SK-N-SH (cell line): ENCODE data around the gene PHLDA3. TPM values are rescaled to one million over a fixed set of nuclear protein-coding genes. Genes with fewer than 3 reads are reported as not detected.

Experiments used
- CTCF ChIA-PET: fragments of 300-600, 350-600 bp; formaldehyde crosslinking; extraction: SDS; loops from one replicate; lab custom pipeline; 2021; lab: Yijun Ruan, JAX
- POLR2A ChIA-PET: fragments of 350-600 bp; sonication (Branson Sonifier 250); formaldehyde crosslinking; extraction: SDS; loops from one replicate; lab custom pipeline; 2020; ENCODE audit warnings: antibody characterized with exemption, inconsistent platforms; lab: Yijun Ruan, JAX
- DNase-seq: peaks from one replicate; pipeline ENCODE4 v3.0.0; 2012
- H2AFZ ChIP-seq: fragments of 200-600 bp; sonication (generic); 2 replicates; pipeline ENCODE4 v1.8.1; 2016; ENCODE audit warnings: antibody characterized with exemption, mild to moderate bottlenecking, low read depth
- H3F3A ChIP-seq: fragments of 200-600 bp; sonication (generic); replicated peaks from 2 replicates; pipeline ENCODE3; 2016; ENCODE audit warnings: antibody characterized with exemption, mild to moderate bottlenecking; ENCODE audit not compliant: insufficient read depth
- H3K27ac ChIP-seq, 2 experiments: fragments of 200-500 bp in 1 of 2; fragments of 200-600 bp in 1 of 2; sonication (Bioruptor generic) in 1 of 2; sonication (generic), shearing (Covaris generic) in 1 of 2; 2 replicates each; pipeline versions ENCODE4 v1.5.1 to v1.6.1; 2014 to 2016; ENCODE audit warnings: low read depth in 2 of 2, inconsistent platforms in 1 of 2, low read length in 1 of 2, mild to moderate bottlenecking in 1 of 2, mixed read lengths in 1 of 2
- H3K27me3 ChIP-seq: fragments of 200-600 bp; sonication (generic), shearing (Covaris generic); 2 replicates; pipeline ENCODE4 v1.6.1; 2016; ENCODE audit warnings: mixed run types; ENCODE audit not compliant: insufficient read depth
- H3K36me3 ChIP-seq, 2 experiments: fragments of 200-500 bp in 1 of 2; fragments of 200-600 bp in 1 of 2; sonication (Bioruptor generic) in 1 of 2; sonication (generic) in 1 of 2; replicated peaks in 1 of 2; 2 replicates each; pipeline versions ENCODE3 to v1.5.1; 2014 to 2016; ENCODE audit warnings: low read length in 1 of 2, mild to moderate bottlenecking in 1 of 2; ENCODE audit not compliant: insufficient read depth in 2 of 2, control insufficient read depth in 1 of 2
- H3K4me1 ChIP-seq, 2 experiments: fragments of 200-500 bp in 1 of 2; fragments of 200-600 bp in 1 of 2; sonication (Bioruptor generic) in 1 of 2; sonication (generic), shearing (Covaris generic) in 1 of 2; 2 replicates each; pipeline versions ENCODE4 v1.5.1 to v1.6.1; 2014 to 2016; ENCODE audit warnings: low read depth in 1 of 2, low read length in 1 of 2, mixed run types in 1 of 2; ENCODE audit not compliant: insufficient read depth in 2 of 2, control insufficient read depth in 1 of 2
- H3K4me2 ChIP-seq: fragments of 200-600 bp; sonication (generic), shearing (Covaris generic); 2 replicates; pipeline ENCODE4 v1.6.1; 2017; ENCODE audit warnings: mixed run types
- H3K4me3 ChIP-seq, 2 experiments: fragments of 200-500 bp in 1 of 2; fragments of 200-600 bp in 1 of 2; sonication (Bioruptor generic) in 1 of 2; sonication (generic), shearing (Covaris generic) in 1 of 2; 2 replicates each; pipeline versions ENCODE4 v1.5.1 to v1.8.1; 2014 to 2016; ENCODE audit warnings: low read depth in 2 of 2, inconsistent platforms in 1 of 2, low read length in 1 of 2, mild to moderate bottlenecking in 1 of 2, mixed read lengths in 1 of 2, moderate library complexity in 1 of 2
- H3K79me2 ChIP-seq: fragments of 200-600 bp; sonication (generic); 2 replicates; pipeline ENCODE4 v1.8.1; 2017; ENCODE audit warnings: mild to moderate bottlenecking; ENCODE audit not compliant: insufficient read depth
- H3K9ac ChIP-seq: fragments of 200-600 bp; sonication (generic); 2 replicates; pipeline ENCODE4 v1.6.1; 2017; ENCODE audit warnings: mixed run types
- H3K9me2 ChIP-seq: fragments of 200-600 bp; sonication (generic); 2 replicates; pipeline ENCODE4 v1.6.1; 2017; ENCODE audit warnings: mixed run types
- H3K9me3 ChIP-seq: fragments of 200-600 bp; sonication (generic); 2 replicates; pipeline ENCODE4 v1.6.1; 2017; ENCODE audit warnings: mixed run types, mild to moderate bottlenecking, moderate library complexity
- H4K20me1 ChIP-seq: fragments of 200-600 bp; sonication (generic); 2 replicates; pipeline ENCODE4 v1.6.1; 2017; ENCODE audit warnings: mild to moderate bottlenecking, mixed run types; ENCODE audit not compliant: insufficient read depth
- ELF1 ChIP-seq: IDR thresholded peaks from 2 replicates; pipeline ENCODE4 v1.4.0; 2012
- EZH2phosphoT487 ChIP-seq: fragments of 200-600 bp; sonication (generic); IDR thresholded peaks from 2 replicates; pipeline ENCODE4 v1.6.1; 2017; ENCODE audit warnings: low read depth, mixed run types, mild to moderate bottlenecking, antibody characterized with exemption, moderate library complexity, borderline replicate concordance
- FOSL2 ChIP-seq: IDR thresholded peaks from 2 replicates; pipeline ENCODE4 v1.4.0; 2012; ENCODE audit warnings: low read depth, mild to moderate bottlenecking, moderate library complexity, borderline replicate concordance
- GABPA ChIP-seq: IDR thresholded peaks from 2 replicates; pipeline ENCODE4 v1.4.0; 2012; ENCODE audit warnings: low read depth, mild to moderate bottlenecking
- GATA2 ChIP-seq: sonication (generic); formaldehyde crosslinking; IDR thresholded peaks from 2 replicates; pipeline ENCODE4 v1.5.0; 2020; ENCODE audit warnings: mild to moderate bottlenecking, missing genetic modification reagents
- MEF2A ChIP-seq: IDR thresholded peaks from 2 replicates; pipeline ENCODE4 v1.4.0; 2012; ENCODE audit warnings: low read depth, borderline replicate concordance
- RAD21 ChIP-seq: IDR thresholded peaks from 2 replicates; pipeline ENCODE4 v1.6.1; 2012; ENCODE audit warnings: mild to moderate bottlenecking, low read length
- REST ChIP-seq: IDR thresholded peaks from 2 replicates; pipeline ENCODE4 v1.6.1; 2012; ENCODE audit warnings: mild to moderate bottlenecking, low read depth, low read length, moderate library complexity
- RXRA ChIP-seq: IDR thresholded peaks from 2 replicates; pipeline ENCODE4 v1.4.0; 2012; ENCODE audit warnings: low read depth, mild to moderate bottlenecking, borderline replicate concordance
- SIN3A ChIP-seq: IDR thresholded peaks from 2 replicates; pipeline ENCODE4 v1.6.1; 2012; ENCODE audit warnings: low read depth, mild to moderate bottlenecking, low read length, moderate library complexity, borderline replicate concordance
- TAF1 ChIP-seq: IDR thresholded peaks from 2 replicates; pipeline ENCODE4 v1.6.1; 2012; ENCODE audit warnings: low read depth, mild to moderate bottlenecking, low read length, moderate library complexity, borderline replicate concordance
- TCF12 ChIP-seq: IDR thresholded peaks from 2 replicates; pipeline ENCODE4 v1.4.0; 2012
- USF2 ChIP-seq: fragments of 150-350 bp; IDR thresholded peaks from 2 replicates; pipeline ENCODE4 v1.6.1; 2017; ENCODE audit warnings: antibody characterized with exemption, low read length, low read depth, borderline replicate concordance
- ZBTB33 ChIP-seq: IDR thresholded peaks from 2 replicates; pipeline ENCODE4 v1.4.0; 2012; ENCODE audit warnings: low read depth, borderline replicate concordance
- WGBS: methylation state at CpG from one replicate; pipeline ENCODE4 v1.1.6; 2017; ENCODE audit warnings: low lambda C conversion rate; 5-methylcytosine and 5-hydroxymethylcytosine counted together
- polyA plus RNA-seq, 3 experiments: library from polyadenylated mRNA; depleted of rRNA; stranded (reverse); fragments of >200 nt; gene quantifications; 2 replicates each; pipeline ENCODE4 v1.2.3, GENCODE V29; 2012

Gene PHLDA3
- polyA plus RNA-seq, 1 of the 3 experiments (the other 2 are of a cell fraction), result 105 TPM

- DNase-seq, result no peak
- Histone ChIP-seq H3K4me2 (no peak overlapping the region), H4K20me1 (peaks cover 10% of the 10 kb centered on the region; the same call in 1 of the 2 replicates), H3K79me2 (peaks cover 8% of the 10 kb centered on the region; the same call in 1 of the 2 replicates), H3K36me3 (peaks cover 18 to 29% of the 10 kb centered on the region in 2 experiments), H3K9me2 (no peaks in the 10 kb centered on the region), H3K4me3 (no peak overlapping the region), H3K9ac (no peak overlapping the region), H2AFZ (no peak overlapping the region), H3K27ac (no peak overlapping the region), H3F3A (peaks cover 32% of the 10 kb centered on the region), H3K4me1 (peaks cover 17 to 27% of the 10 kb centered on the region in 2 experiments), H3K27me3 (no peaks in the 10 kb centered on the region), H3K9me3 (no peaks in the 10 kb centered on the region)
- POLR2A ChIA-PET, result interaction anchor here (0.6 kb wide), 1 partner anchor 17 kb away, joined by 3 read pairs; the partner anchor contains the start of gene PHLDA3
- TF ChIP-seq TAF1 (no peak), MEF2A (no peak), RAD21 (no peak), EZH2phosphoT487 (no peak)
- WGBS, result 75% methylated on average over 3 of the region's 3 CpGs
- CTCF ChIA-PET, result interaction anchor here (1.0 to 22.5 kb wide), 5 partner anchors 18 to 307 kb away, joined by 3 to 860 read pairs (median 4); partner anchors contain the start of gene CSRP1
Measured at GRCh38 chr1:201486187-201486586, 17.2 kb upstream of the PHLDA3 start.

GRCh38 chr1:201485184-201485774 is 16.3 kb upstream of the PHLDA3 start:
- no peak overlapping the region for H3K27ac ChIP-seq

More at GRCh38 chr1:201485184-201485774, 16.3 kb upstream of the PHLDA3 start:
- peaks cover 8% of the 10 kb centered on the region; the same call in 1 of the 2 replicates for H3K79me2 ChIP-seq
- 100% methylated on average over 4 of the region's 4 CpGs for WGBS
- peaks cover 18 to 29% of the 10 kb centered on the region in 2 experiments for H3K36me3 ChIP-seq
- H3K27me3 ChIP-seq, result no peaks in the 10 kb centered on the region
- H2AFZ ChIP-seq, result no peak overlapping the region
- no peaks in the 10 kb centered on the region for H3K9me2 ChIP-seq
- no peak for TF ChIP-seq GATA2 (CRISPR knock-in tag)
- TF ChIP-seq GABPA, result no peak
- no peak for TF ChIP-seq RAD21
- no peak for TF ChIP-seq ELF1
- no peak for TF ChIP-seq USF2
- TF ChIP-seq RXRA, result no peak
- TF ChIP-seq MEF2A, result no peak
- TF ChIP-seq ZBTB33, result no peak
- TF ChIP-seq REST, result no peak
- no peak for TF ChIP-seq SIN3A
- TF ChIP-seq TCF12, result no peak
- no peak for TF ChIP-seq FOSL2
- TF ChIP-seq, all 33 proteins: peak for 0
- CTCF ChIA-PET, result interaction anchor here (1.1 to 22.5 kb wide), 3 partner anchors 19 to 308 kb away, joined by 3 to 860 read pairs (median 4); partner anchors contain the start of gene CSRP1
- H3K4me1 ChIP-seq, result peaks cover 13 to 20% of the 10 kb centered on the region in 2 experiments; a peak in 3 of 4 replicates
- POLR2A ChIA-PET, result no interaction called here
- no peak overlapping the region for H3K9ac ChIP-seq
- peaks cover 25% of the 10 kb centered on the region for H3F3A ChIP-seq
- no peak overlapping the region for H3K4me3 ChIP-seq
- H4K20me1 ChIP-seq, result peaks cover 10% of the 10 kb centered on the region; the same call in 1 of the 2 replicates
- H3K4me2 ChIP-seq, result no peak overlapping the region
- DNase-seq, result no peak
- no peaks in the 10 kb centered on the region for H3K9me3 ChIP-seq
